PFSK-1 (cell line): Measurements from ENCODE around the gene POU3F3.

Source experiments
- POLR2AphosphoS5 ChIP-seq: IDR thresholded peaks from 2 replicates; pipeline ENCODE4 v1.6.1; 2012; ENCODE audit warnings: low read depth, mild to moderate bottlenecking, control low read depth, low read length, moderate library complexity
- REST ChIP-seq, 2 experiments: IDR thresholded peaks; 2 replicates each; pipeline versions ENCODE4 v1.6.1 to v1.8.0; 2011 to 2012; ENCODE audit warnings: low read depth in 2 of 2, low read length in 2 of 2, control low read depth in 1 of 2, inconsistent platforms in 1 of 2, mild to moderate bottlenecking in 1 of 2, moderate library complexity in 1 of 2; ENCODE audit not compliant: insufficient read depth in 1 of 2

GRCh38 chr2:104836841-104837240 is 17.1 kb upstream of the POU3F3 start:
- TF ChIP-seq POLR2AphosphoS5 (no peak), REST (IDR thresholded peaks at IDR 0.05; ENCODE audit: insufficient read depth in 1 of 2, low read depth in 2 of 2, low read length in 2 of 2) (no peak)
